Epithelial cell of esophagus (primary cell): ENCODE measurements around the gene RACK1.

ENCODE experiments used
- DNase-seq: peaks from one replicate; pipeline ENCODE4 v3.0.0; 2010; ENCODE audit warnings: low read depth
- H3K4me3 ChIP-seq: 2 replicates; pipeline ENCODE4 v1.5.1; 2011; ENCODE audit warnings: mild to moderate bottlenecking, low read length, control low read depth
- TF ChIP-seq, protein P1 (sequence below): IDR thresholded peaks from 2 replicates; pipeline ENCODE4 v1.5.1; 2011; ENCODE audit warnings: low read depth, mild to moderate bottlenecking, low read length, control low read depth, inconsistent platforms; ENCODE audit not compliant: insufficient read depth; ENCODE audit errors: missing control alignments

RACK1 gene

DNA sequence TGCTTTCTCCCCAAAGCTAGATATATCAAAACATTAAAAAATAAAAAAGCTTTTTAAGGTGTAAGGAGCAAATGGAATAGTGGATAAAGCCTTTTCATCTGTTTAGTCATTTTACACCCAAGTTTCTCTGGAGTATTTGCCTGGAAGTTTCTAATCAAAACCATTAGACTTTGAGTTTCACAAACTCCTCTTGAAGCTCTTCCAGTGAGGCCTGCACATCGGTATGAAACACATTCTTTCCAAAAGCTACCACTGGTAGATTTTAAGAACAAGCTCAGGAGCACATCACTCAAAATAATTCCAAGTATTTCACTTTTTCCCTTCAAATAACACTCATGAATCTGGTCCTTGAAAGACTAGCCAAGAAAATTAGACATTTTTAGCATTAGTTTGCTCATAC lies 11.6 kb upstream of the RACK1 start:
- DNase-seq: no peak
- TF ChIP-seq, protein P1, sequence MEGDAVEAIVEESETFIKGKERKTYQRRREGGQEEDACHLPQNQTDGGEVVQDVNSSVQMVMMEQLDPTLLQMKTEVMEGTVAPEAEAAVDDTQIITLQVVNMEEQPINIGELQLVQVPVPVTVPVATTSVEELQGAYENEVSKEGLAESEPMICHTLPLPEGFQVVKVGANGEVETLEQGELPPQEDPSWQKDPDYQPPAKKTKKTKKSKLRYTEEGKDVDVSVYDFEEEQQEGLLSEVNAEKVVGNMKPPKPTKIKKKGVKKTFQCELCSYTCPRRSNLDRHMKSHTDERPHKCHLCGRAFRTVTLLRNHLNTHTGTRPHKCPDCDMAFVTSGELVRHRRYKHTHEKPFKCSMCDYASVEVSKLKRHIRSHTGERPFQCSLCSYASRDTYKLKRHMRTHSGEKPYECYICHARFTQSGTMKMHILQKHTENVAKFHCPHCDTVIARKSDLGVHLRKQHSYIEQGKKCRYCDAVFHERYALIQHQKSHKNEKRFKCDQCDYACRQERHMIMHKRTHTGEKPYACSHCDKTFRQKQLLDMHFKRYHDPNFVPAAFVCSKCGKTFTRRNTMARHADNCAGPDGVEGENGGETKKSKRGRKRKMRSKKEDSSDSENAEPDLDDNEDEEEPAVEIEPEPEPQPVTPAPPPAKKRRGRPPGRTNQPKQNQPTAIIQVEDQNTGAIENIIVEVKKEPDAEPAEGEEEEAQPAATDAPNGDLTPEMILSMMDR: no peak
- H3K4me3 ChIP-seq: no peak overlapping the region

DNA sequence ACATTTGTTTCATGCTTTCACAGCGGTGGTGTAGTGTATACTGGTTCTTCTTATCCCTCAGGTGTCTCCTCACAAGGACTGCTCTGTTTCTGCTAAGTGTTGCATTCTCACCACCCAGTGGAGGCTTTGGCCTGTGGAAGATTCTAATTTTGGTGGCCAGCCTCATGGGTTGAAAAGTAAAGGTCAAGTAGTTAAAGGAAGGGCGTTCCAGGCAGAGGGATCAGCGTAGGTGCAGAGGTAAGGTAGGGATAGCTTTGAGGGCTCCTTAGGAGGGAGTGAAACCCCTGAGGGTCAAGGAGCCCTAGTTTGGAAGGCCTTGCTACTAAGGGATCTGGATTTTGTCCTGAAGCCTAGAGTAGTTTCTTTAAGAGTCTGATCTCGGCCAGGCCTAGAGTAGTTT lies 4.6 kb upstream of the RACK1 start:
- peak overlapping the region; percentile 91 for H3K4me3 ChIP-seq
- no peak for DNase-seq
- TF ChIP-seq, protein P1: no peak

DNA sequence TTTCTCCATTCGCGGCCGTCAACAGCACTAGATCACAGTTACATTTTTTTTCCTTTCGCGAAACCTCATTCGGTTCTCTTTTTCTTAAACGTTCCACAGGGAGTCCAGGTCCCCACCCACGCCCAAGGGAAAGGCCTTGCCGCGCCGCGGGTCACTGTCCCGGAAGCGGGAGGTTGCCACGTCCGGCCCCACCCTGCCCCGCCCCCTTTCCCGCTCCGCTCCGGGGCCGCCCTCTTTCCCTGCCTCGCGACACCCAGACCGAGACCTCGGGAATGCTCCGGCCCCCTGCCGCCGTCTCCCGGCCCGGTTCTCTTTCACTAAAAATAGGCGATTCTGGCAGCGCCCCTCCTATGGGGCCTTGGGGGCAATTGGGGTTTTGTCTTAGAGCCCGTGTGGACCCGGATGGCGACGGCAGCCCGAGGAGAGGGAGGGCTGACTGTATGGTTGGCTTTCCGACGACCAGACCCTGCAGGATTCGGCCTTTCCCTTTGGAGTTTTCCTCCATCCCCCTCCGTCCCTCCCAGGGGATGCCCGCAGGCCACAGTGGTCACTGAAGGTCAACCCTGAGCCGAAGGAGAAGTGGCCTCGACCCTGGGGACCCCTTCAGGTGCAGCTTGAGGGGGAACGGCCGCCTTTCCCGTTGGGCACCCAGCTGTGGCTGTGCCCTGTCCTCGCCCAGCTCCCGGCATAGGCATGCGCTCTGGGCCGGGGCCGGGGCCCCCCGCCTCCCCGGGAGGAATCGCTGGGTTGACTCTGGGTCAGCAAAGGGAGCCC lies 2.8 kb upstream of the RACK1 start:
- H3K4me3 ChIP-seq: peak overlapping the region; percentile 91
- TF ChIP-seq, protein P1: no peak
- peak; percentile 86 for DNase-seq

DNA sequence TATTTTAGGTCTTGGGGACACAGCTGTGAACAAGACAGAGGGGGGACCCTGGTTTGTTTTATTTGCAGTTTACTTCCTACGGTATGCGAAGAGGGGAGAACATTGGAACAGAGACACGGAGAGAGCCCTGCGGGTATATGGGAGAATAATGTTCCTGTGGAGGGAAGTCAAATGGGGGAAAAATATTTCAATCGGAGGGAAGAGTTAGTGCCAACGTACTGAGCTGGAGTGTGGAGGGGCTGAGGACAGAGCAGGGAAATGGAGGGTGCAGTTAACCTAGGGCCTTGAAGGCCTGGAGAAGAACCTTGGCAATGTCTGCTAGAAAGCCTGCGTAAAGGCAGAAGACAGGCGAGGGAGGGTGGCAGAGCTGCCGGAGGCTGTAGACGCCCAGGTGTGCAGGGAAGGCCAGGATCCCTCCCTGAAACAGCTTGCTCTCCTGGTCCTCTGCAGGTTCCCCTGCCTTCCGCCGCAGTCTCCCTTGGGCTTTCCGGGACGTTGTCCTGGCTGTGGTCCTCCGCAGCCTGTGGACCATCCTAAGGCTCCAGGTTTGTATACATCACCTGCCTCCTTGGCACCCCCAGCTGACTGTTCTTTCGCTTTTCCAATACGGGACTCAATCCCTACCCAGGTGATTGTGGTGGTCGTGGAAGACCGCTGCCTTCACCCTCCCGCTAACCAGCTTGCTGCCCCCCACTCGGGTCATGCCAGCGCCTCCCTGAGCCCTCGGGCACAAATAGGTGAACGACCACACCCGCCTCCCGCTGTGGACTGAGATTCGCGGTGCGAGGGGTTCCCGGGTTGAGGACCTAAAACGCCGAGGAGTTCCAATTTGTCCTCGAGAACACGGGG lies 1.9 kb upstream of the RACK1 start:
- peak; percentile 29 for DNase-seq

DNA sequence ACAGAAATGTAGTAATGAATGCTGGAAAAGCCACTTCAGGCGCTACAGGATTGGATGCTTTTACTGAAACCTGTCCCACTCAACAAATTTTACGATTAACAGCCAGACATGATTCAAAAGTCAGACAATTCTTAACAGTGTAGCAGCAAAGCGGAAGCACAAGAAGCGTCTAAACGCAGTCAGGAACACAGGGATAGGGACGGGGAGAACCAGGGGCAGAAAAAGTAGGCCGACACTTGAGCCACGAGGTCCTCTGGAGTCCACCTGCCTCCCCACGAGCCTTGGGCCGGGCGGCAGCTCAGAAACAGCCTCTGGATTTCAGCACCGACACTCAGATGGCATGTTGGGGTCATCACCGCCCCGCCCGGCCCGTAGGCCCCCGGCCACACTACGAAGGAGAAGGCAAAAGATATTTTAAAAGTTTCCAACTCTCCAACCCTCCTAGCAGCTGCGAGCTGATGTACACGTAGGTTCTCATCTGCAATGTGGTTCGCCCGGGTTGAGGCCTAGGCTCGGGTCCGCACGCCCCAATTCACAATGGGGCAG lies 615 bp downstream of the RACK1 start:
- TF ChIP-seq, protein P1: no peak
- peak overlapping the region; percentile 94 for H3K4me3 ChIP-seq
- DNase-seq: peak; percentile 30

More for the DNA sequence above, 1.9 kb upstream of the RACK1 start:
- TF ChIP-seq, protein P1: no peak
- peak overlapping the region; percentile 91 for H3K4me3 ChIP-seq

DNA sequence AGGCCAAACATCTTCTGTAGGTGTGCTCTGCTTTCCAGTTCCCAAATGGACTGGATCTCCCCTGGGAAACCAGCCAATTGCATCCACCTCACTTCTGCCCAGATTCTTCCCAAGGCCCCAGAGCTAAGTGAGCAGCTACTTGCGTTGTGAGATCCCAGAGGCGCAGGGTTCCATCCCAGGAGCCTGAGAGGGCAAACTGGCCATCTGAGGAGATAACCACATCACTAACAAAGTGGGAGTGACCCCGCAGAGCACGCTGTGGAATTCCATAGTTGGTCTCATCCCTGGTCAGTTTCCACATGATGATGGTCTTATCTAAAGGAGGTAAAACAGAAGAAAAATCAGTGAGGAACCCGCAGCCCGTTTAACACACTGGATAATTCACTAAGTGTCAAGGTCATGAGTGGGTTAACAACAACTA lies 1.7 kb downstream of the RACK1 start:
- H3K4me3 ChIP-seq: peak overlapping the region; percentile 94
- no peak for DNase-seq

More for the DNA sequence above, 1.7 kb downstream of the RACK1 start:
- TF ChIP-seq, protein P1: no peak
